H1 (cell line): ENCODE data around the gene CD300A. TPM values are rescaled to one million over a fixed set of nuclear protein-coding genes. Genes with fewer than 3 reads are reported as not detected.

ENCODE experiments used
- CTCF ChIA-PET: fragments of 300-600 bp; sonication (Branson Sonifier 250); formaldehyde crosslinking; loops from one replicate; lab custom pipeline; 2021; ENCODE audit not compliant: partially characterized antibody; lab: Charles Lee
- POLR2A ChIA-PET: fragments of 300-600 bp; sonication (Branson Sonifier 250); formaldehyde crosslinking; loops from one replicate; lab custom pipeline; 2021; ENCODE audit warnings: inconsistent platforms; ENCODE audit not compliant: partially characterized antibody; lab: Charles Lee
- DNase-seq, 2 experiments: peaks; one replicate each; pipeline versions ENCODE4 v3.0.0 to v3.0.0-alpha.2; 2010 to 2022; ENCODE audit warnings: low spot score in 2 of 2, low read depth in 1 of 2, mixed read lengths in 1 of 2
- FAIRE-seq: peaks from 2 replicates; lab custom pipeline; 2011; peaks lifted over from hg19 to GRCh38; lab: Jason Lieb, UNC
- H2AFZ ChIP-seq: 2 replicates; pipeline ENCODE4 v1.8.1; 2012; ENCODE audit warnings: low read length, inconsistent platforms
- H2AK5ac ChIP-seq: 2 replicates; pipeline ENCODE4 v1.6.1; 2013; ENCODE audit warnings: low read depth, low read length
- H2BK120ac ChIP-seq: replicated peaks from 2 replicates; pipeline ENCODE3; 2013; ENCODE audit warnings: low read depth, low read length, inconsistent platforms
- H2BK12ac ChIP-seq: 2 replicates; pipeline ENCODE4 v1.6.1; 2013; ENCODE audit warnings: low read depth, low read length
- H2BK15ac ChIP-seq: 2 replicates; pipeline ENCODE4 v1.6.1; 2013; ENCODE audit warnings: low read length
- H2BK20ac ChIP-seq: 2 replicates; pipeline ENCODE4 v1.6.1; 2013; ENCODE audit warnings: low read length
- H2BK5ac ChIP-seq: 2 replicates; pipeline ENCODE4 v1.6.1; 2013; ENCODE audit warnings: low read depth, low read length
- H3K14ac ChIP-seq: 2 replicates; pipeline ENCODE4 v1.6.1; 2013; ENCODE audit warnings: inconsistent platforms; ENCODE audit not compliant: insufficient read length
- H3K18ac ChIP-seq: 2 replicates; pipeline ENCODE4 v1.6.1; 2013; ENCODE audit warnings: low read length; ENCODE audit errors: extremely low read depth
- H3K23ac ChIP-seq: 2 replicates; pipeline ENCODE4 v1.6.1; 2013; ENCODE audit warnings: inconsistent platforms; ENCODE audit not compliant: insufficient read length
- H3K23me2 ChIP-seq: 2 replicates; pipeline ENCODE4 v1.6.1; 2013; ENCODE audit warnings: low read depth, low read length
- H3K27ac ChIP-seq: 2 replicates; pipeline ENCODE4 v1.6.1; 2011; ENCODE audit warnings: low read depth, low read length, inconsistent platforms
- H3K27me3 ChIP-seq, 4 experiments: replicated peaks in 1 of 4; 1 replicate in 1 of 4; 2 replicates in 3 of 4; pipeline versions ENCODE4 v1.6.1 to v1.8.1; 2011 to 2013; ENCODE audit warnings: low read length in 3 of 4, mild to moderate bottlenecking in 3 of 4, inconsistent platforms in 2 of 4, mixed read lengths in 2 of 4, moderate library complexity in 1 of 4; ENCODE audit not compliant: control insufficient read depth in 3 of 4, insufficient read depth in 3 of 4; ENCODE audit errors: extremely low read depth in 1 of 4
- H3K36me3 ChIP-seq, 4 experiments: 2 replicates each; pipeline versions ENCODE4 v1.6.1 to v1.8.1; 2011 to 2013; ENCODE audit warnings: mild to moderate bottlenecking in 4 of 4, low read length in 3 of 4, moderate library complexity in 2 of 4, control low read depth in 1 of 4, inconsistent platforms in 1 of 4; ENCODE audit not compliant: insufficient read depth in 4 of 4, control insufficient read depth in 2 of 4
- H3K4ac ChIP-seq: replicated peaks from 2 replicates; pipeline ENCODE3; 2013; ENCODE audit warnings: low read length, low read depth, mixed read lengths, inconsistent platforms; ENCODE audit not compliant: insufficient read length
- H3K4me1 ChIP-seq, 4 experiments: replicated peaks in 1 of 4; 1 replicate in 1 of 4; 2 replicates in 3 of 4; pipeline versions ENCODE4 v1.6.1 to v1.8.1; 2011 to 2013; ENCODE audit warnings: low read length in 3 of 4, inconsistent platforms in 2 of 4, mixed read lengths in 1 of 4; ENCODE audit not compliant: insufficient read depth in 4 of 4, control insufficient read depth in 3 of 4
- H3K4me2 ChIP-seq, 2 experiments: 2 replicates each; pipeline versions ENCODE4 v1.6.1 to v1.8.1; 2011 to 2013; ENCODE audit warnings: low read depth in 2 of 2, low read length in 2 of 2, control low read depth in 1 of 2, inconsistent platforms in 1 of 2, mild to moderate bottlenecking in 1 of 2; ENCODE audit not compliant: insufficient read depth in 1 of 2
- H3K4me3 ChIP-seq, 4 experiments: fragments of 200-600, 300-600 bp in 1 of 4; sonication (generic), shearing (Covaris generic), sonication (Bioruptor Twin) in 1 of 4; 2 replicates each; pipeline versions ENCODE4 v1.5.1 to v1.8.1; 2011 to 2016; ENCODE audit warnings: low read length in 4 of 4, low read depth in 3 of 4, control low read depth in 2 of 4, inconsistent platforms in 2 of 4, mild to moderate bottlenecking in 2 of 4, mixed read lengths in 1 of 4, moderate library complexity in 1 of 4; ENCODE audit not compliant: insufficient read depth in 2 of 4; ENCODE audit errors: extremely low read depth in 1 of 4
- H3K56ac ChIP-seq: replicated peaks from 2 replicates; pipeline ENCODE3; 2013; ENCODE audit warnings: low read depth, mild to moderate bottlenecking, mixed read lengths, low read length, inconsistent platforms; ENCODE audit not compliant: insufficient read length
- H3K79me1 ChIP-seq: 2 replicates; pipeline ENCODE4 v1.6.1; 2013; ENCODE audit warnings: low read depth, low read length, control low read depth
- H3K79me2 ChIP-seq, 2 experiments: 2 replicates each; pipeline versions ENCODE4 v1.6.1 to v1.8.1; 2012 to 2013; ENCODE audit warnings: low read length in 2 of 2, mild to moderate bottlenecking in 2 of 2, inconsistent platforms in 1 of 2; ENCODE audit not compliant: insufficient read depth in 2 of 2, control insufficient read depth in 1 of 2
- H3K9ac ChIP-seq, 4 experiments: replicated peaks in 1 of 4; 1 replicate in 1 of 4; 2 replicates in 3 of 4; pipeline versions ENCODE4 v1.6.1 to v1.8.1; 2011 to 2013; ENCODE audit warnings: low read depth in 3 of 4, low read length in 3 of 4, control low read depth in 2 of 4, mild to moderate bottlenecking in 2 of 4, moderate library complexity in 2 of 4, inconsistent platforms in 1 of 4; ENCODE audit errors: extremely low read depth in 1 of 4
- H3K9me3 ChIP-seq, 2 experiments: 2 replicates each; pipeline versions ENCODE4 v1.6.1 to v1.8.1; 2012 to 2013; ENCODE audit warnings: mild to moderate bottlenecking in 2 of 2, moderate library complexity in 2 of 2, control low read depth in 1 of 2, inconsistent platforms in 1 of 2, low read depth in 1 of 2, low read length in 1 of 2, mixed read lengths in 1 of 2; ENCODE audit not compliant: insufficient read depth in 2 of 2
- H4K20me1 ChIP-seq, 2 experiments: replicated peaks in 1 of 2; 2 replicates each; pipeline versions ENCODE3 to v1.8.1; 2011 to 2013; ENCODE audit warnings: inconsistent platforms in 2 of 2, low read length in 2 of 2, mild to moderate bottlenecking in 1 of 2; ENCODE audit not compliant: insufficient read depth in 2 of 2, control insufficient read depth in 1 of 2
- H4K5ac ChIP-seq: 2 replicates; pipeline ENCODE4 v1.6.1; 2013; ENCODE audit warnings: low read length, low read depth, mixed read lengths, inconsistent platforms; ENCODE audit not compliant: insufficient read length
- H4K8ac ChIP-seq: 2 replicates; pipeline ENCODE4 v1.8.0; 2013; ENCODE audit warnings: mild to moderate bottlenecking, moderate library complexity, low read length, inconsistent platforms; ENCODE audit not compliant: insufficient read depth; ENCODE audit errors: extremely low read depth
- H4K91ac ChIP-seq: replicated peaks from 2 replicates; pipeline ENCODE3; 2013; ENCODE audit warnings: low read length, mixed read lengths, inconsistent platforms; ENCODE audit not compliant: insufficient read length
- ASH2L ChIP-seq: fragments of 200-600, 300-600 bp; sonication (generic); IDR thresholded peaks from one replicate; pipeline ENCODE4 v1.7.1; 2017; ENCODE audit warnings: low read length
- BRCA1 ChIP-seq: IDR thresholded peaks from 2 replicates; pipeline ENCODE4 v1.6.1; 2012; ENCODE audit warnings: low read depth, low read length, improper control_type of control experiment
- CHD2 ChIP-seq: IDR thresholded peaks from 2 replicates; pipeline ENCODE4 v1.6.1; 2012; ENCODE audit warnings: low read length, improper control_type of control experiment
- EP300 ChIP-seq, 2 experiments: IDR thresholded peaks; 1 replicate in 1 of 2; 2 replicates in 1 of 2; pipeline ENCODE4 v1.6.1; 2011 to 2012; ENCODE audit warnings: low read depth in 2 of 2, low read length in 2 of 2, mild to moderate bottlenecking in 2 of 2, borderline replicate concordance in 1 of 2, inconsistent platforms in 1 of 2, moderate library complexity in 1 of 2
- GABPA ChIP-seq: IDR thresholded peaks from 2 replicates; pipeline ENCODE4 v1.6.1; 2011; ENCODE audit warnings: mild to moderate bottlenecking, low read length, moderate library complexity, borderline replicate concordance; ENCODE audit not compliant: insufficient read depth
- HDAC6 ChIP-seq: IDR thresholded peaks from one replicate; pipeline ENCODE4 v1.7.1; 2012; ENCODE audit warnings: low read depth, mild to moderate bottlenecking, inconsistent platforms, low read length, moderate library complexity
- KDM1A ChIP-seq: fragments of 200-600, 300-600 bp; sonication (generic); IDR thresholded peaks from 2 replicates; pipeline ENCODE4 v1.7.1; 2016; ENCODE audit warnings: mild to moderate bottlenecking, low read length, borderline replicate concordance
- KDM4A ChIP-seq: IDR thresholded peaks from one replicate; pipeline ENCODE4 v1.7.1; 2012; ENCODE audit warnings: low read depth, mild to moderate bottlenecking, moderate library complexity, low read length, inconsistent platforms; ENCODE audit not compliant: severe bottlenecking
- RNF2 ChIP-seq: fragments of 200-900, 300-1000 bp; sonication (generic); IDR thresholded peaks from 2 replicates; pipeline ENCODE4 v1.7.1; 2016; ENCODE audit warnings: borderline replicate concordance, low read depth, mild to moderate bottlenecking, antibody characterized with exemption, low read length; ENCODE audit not compliant: poor library complexity, severe bottlenecking; ENCODE audit errors: missing control alignments
- SIN3A ChIP-seq, 2 experiments: IDR thresholded peaks in 1 of 2; conservative IDR thresholded peaks in 1 of 2; 2 replicates each; pipeline ENCODE4 v1.6.1; 2011 to 2012; ENCODE audit warnings: low read length in 2 of 2, improper control_type of control experiment in 1 of 2, low read depth in 1 of 2, mild to moderate bottlenecking in 1 of 2
- SP2 ChIP-seq: IDR thresholded peaks from 2 replicates; pipeline ENCODE4 v1.6.1; 2012; ENCODE audit warnings: mild to moderate bottlenecking, low read length, inconsistent platforms
- TAF1 ChIP-seq: IDR thresholded peaks from 2 replicates; pipeline ENCODE4 v1.6.1; 2011; ENCODE audit warnings: mild to moderate bottlenecking, low read depth, low read length
- TBP ChIP-seq: IDR thresholded peaks from 2 replicates; pipeline ENCODE4 v1.6.1; 2011; ENCODE audit warnings: low read depth, low read length, improper control_type of control experiment
- WGBS, 2 experiments: shearing (Covaris generic) in 1 of 2; methylation state at CpG; one replicate each; pipeline versions ENCODE4 v1.1.6 to v1.1.7; 2013 to 2015; ENCODE audit warnings: low lambda C conversion rate in 2 of 2, mixed read lengths in 2 of 2, inconsistent platforms in 1 of 2, low coverage in 1 of 2, missing lambda C conversion rate in 1 of 2; ENCODE audit not compliant: insufficient replicate concordance in 2 of 2, insufficient coverage in 1 of 2, insufficient read length in 1 of 2; ENCODE audit errors: extremely low coverage in 1 of 2, missing lambda C conversion rate in 1 of 2; 5-methylcytosine and 5-hydroxymethylcytosine counted together
- polyA plus RNA-seq, 7 experiments: library from polyadenylated mRNA; depleted of rRNA in 3 of 7; stranded (reverse) in 5 of 7; unstranded in 2 of 7; fragments of >200 nt in 5 of 7; fragments of 200-250 nt in 2 of 7; gene quantifications; 1 replicate in 5 of 7; 2 replicates in 1 of 7; 4 replicates in 1 of 7; pipeline versions ENCODE4 v1.2.1 to v1.2.3, GENCODE V29; 2011 to 2013; ENCODE audit warnings: missing spikeins in 2 of 7, mixed read lengths in 2 of 7
- total RNA-seq: library from RNA; stranded (reverse); fragmentation: NEBNext Ultra II Directional; extraction: Animal tissue kit (Norgen Biotek cat#: 25700); gene quantifications from 2 replicates; pipeline ENCODE4 v1.2.1, GENCODE V29; 2021

Gene CD300A
- total and polyA plus RNA-seq, 2 of the 8 experiments (the other 6 are each of a cell fraction or from before 2014, with no cell fraction given) = 0.52 to 1.3 TPM

DNA sequence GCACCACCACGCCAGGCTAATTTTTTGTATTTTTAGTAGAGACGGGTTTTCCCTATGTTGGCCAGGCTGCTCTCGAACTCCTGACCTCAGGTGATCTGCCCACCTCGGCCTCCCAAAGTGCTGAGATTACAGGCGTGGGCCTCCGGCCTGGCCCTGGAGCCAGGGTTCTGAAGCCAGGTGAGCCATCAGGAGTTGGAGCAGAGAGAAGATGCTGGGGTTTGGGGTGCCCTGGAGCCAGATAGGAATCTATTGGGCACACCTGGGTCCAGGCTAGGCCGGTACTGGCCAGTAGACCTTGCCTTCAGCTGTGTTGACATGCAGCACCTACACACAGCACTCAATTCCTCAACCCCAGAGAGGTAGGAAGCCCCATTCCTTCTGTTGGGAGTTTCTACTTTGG is 5.4 kb upstream of the CD300A start:
- no peak overlapping the region for H3K14ac ChIP-seq
- H3K23ac ChIP-seq = no peak overlapping the region
- H3K79me2 ChIP-seq = no peaks in the 10 kb centered on the region
- H2BK20ac ChIP-seq = no peak overlapping the region
- no peak overlapping the region for H4K5ac ChIP-seq
- no peak overlapping the region for H4K91ac ChIP-seq
- peaks cover 0 to 8% (median 5%) of the 10 kb centered on the region in 4 experiments; a peak in 5 of 7 replicates for H3K27me3 ChIP-seq
- no peak overlapping the region for H2BK15ac ChIP-seq
- peaks cover 0 to 3% (median 1%) of the 10 kb centered on the region in 4 experiments; a peak in 3 of 7 replicates for H3K4me1 ChIP-seq
- no peaks in the 10 kb centered on the region for H3K9me3 ChIP-seq
- no peak overlapping the region for H3K4me2 ChIP-seq
- H3K23me2 ChIP-seq = peaks cover 12% of the 10 kb centered on the region
- no peak overlapping the region for H3K27ac ChIP-seq
- no peaks in the 10 kb centered on the region for H3K36me3 ChIP-seq
- 80% methylated on average over 7 of the region's 7 CpGs; no CpG with 5 or more reads in 1 of the 2 experiments for WGBS, 2 experiments
- no peak overlapping the region for H2AK5ac ChIP-seq
- H4K8ac ChIP-seq = no peak overlapping the region
- no peak overlapping the region; the same call in 1 of the 2 replicates for H3K18ac ChIP-seq
- H4K20me1 ChIP-seq = peaks cover 0 to 8% of the 10 kb centered on the region in 2 experiments
- H2BK120ac ChIP-seq = no peak overlapping the region
- no peak overlapping the region for H3K9ac ChIP-seq
- no peak overlapping the region for H2AFZ ChIP-seq
- no peaks in the 10 kb centered on the region for H3K79me1 ChIP-seq
- no peak overlapping the region for H3K4me3 ChIP-seq
- FAIRE-seq (no peak), DNase-seq (no peak)
- ChIA-PET POLR2A (interaction anchor here (0.6 kb wide), 1 partner anchor 344 kb away, joined by 3 read pairs; no protein-coding TSS in a partner anchor), CTCF (interaction anchor here (0.7 to 2.0 kb wide), 5 partner anchors 14 to 67 kb away, joined by 3 to 6 read pairs (median 3); no protein-coding TSS in a partner anchor)
- no peak overlapping the region for H3K4ac ChIP-seq
- no peak overlapping the region for H2BK12ac ChIP-seq
- H2BK5ac ChIP-seq = no peak overlapping the region
- H3K56ac ChIP-seq = no peak overlapping the region
- no peak for TF ChIP-seq KDM1A
- TF ChIP-seq EP300 (IDR thresholded peaks at IDR 0.05; ENCODE audit: borderline replicate concordance in 1 of 2, low read depth in 2 of 2, low read length in 2 of 2) = no peak
- TF ChIP-seq CHD2 = no peak
- TF ChIP-seq GABPA = no peak
- TF ChIP-seq ASH2L = no peak
- no peak for TF ChIP-seq SP2
- TF ChIP-seq HDAC6 = no peak
- TF ChIP-seq KDM4A = no peak
- TF ChIP-seq RNF2 = no peak
- TF ChIP-seq TAF1 = no peak
- TF ChIP-seq SIN3A (conservative IDR thresholded peaks at IDR 0.05 in 1 of 2, IDR thresholded peaks at IDR 0.05 in 1 of 2; ENCODE audit: low read depth in 1 of 2, low read length in 2 of 2) = no peak
- no peak for TF ChIP-seq TBP
- TF ChIP-seq BRCA1 = no peak
